ENCODE data around the gene TMEM114. TPM values are rescaled to one million over a fixed set of nuclear protein-coding genes. Genes with fewer than 3 reads are reported as not detected.
"Not testable (repeated sequence)": the region's sequence is repeated elsewhere in the genome, so short reads cannot be mapped to it uniquely, and the experiment has no call there.

The TMEM114 gene
- polyA plus RNA-seq, 1 experiment, result not detected

DNA sequence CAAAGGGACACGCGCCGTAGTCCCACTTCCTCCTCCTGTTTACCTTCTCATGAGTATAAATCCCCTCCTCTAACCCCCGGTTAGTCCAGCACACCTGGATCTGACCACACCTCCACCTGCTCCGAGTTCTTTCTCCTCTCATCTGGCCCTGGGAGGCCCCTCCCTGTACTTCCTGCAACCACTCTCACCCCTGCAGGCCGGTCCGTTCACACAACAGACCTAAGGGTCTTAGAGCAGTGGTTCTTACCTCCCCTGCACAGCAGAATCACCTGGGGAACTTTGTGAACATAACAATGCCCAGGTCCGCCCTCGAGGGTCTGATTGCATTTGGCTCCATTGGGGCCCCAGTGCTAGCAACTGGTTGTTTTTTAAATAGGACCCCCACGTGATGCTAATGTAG lies 24.8 kb downstream of the TMEM114 start:
- peaks cover under 1% of the 10 kb centered on the region; the same call in 1 of the 2 replicates for H3K9me3 ChIP-seq (ENCODE audit: control insufficient read depth, insufficient read depth, low read length)
- no peaks in the 10 kb centered on the region for H3K27me3 ChIP-seq (ENCODE audit: control insufficient read depth, insufficient read depth, low read length)
- ChIA-PET CTCF (no interaction called here), POLR2A (no interaction called here)
- DNase-seq (ENCODE audit: low read depth, low spot score), result no peak
- H3K27ac ChIP-seq (ENCODE audit: low read depth, low read length), result no peak overlapping the region
- TF ChIP-seq, protein P1, sequence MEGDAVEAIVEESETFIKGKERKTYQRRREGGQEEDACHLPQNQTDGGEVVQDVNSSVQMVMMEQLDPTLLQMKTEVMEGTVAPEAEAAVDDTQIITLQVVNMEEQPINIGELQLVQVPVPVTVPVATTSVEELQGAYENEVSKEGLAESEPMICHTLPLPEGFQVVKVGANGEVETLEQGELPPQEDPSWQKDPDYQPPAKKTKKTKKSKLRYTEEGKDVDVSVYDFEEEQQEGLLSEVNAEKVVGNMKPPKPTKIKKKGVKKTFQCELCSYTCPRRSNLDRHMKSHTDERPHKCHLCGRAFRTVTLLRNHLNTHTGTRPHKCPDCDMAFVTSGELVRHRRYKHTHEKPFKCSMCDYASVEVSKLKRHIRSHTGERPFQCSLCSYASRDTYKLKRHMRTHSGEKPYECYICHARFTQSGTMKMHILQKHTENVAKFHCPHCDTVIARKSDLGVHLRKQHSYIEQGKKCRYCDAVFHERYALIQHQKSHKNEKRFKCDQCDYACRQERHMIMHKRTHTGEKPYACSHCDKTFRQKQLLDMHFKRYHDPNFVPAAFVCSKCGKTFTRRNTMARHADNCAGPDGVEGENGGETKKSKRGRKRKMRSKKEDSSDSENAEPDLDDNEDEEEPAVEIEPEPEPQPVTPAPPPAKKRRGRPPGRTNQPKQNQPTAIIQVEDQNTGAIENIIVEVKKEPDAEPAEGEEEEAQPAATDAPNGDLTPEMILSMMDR (IDR thresholded peaks at IDR 0.05; ENCODE audit: low read depth, low read length), result no peak
- no peak overlapping the region for H3K4me3 ChIP-seq (ENCODE audit: low read depth, low read length)

DNA sequence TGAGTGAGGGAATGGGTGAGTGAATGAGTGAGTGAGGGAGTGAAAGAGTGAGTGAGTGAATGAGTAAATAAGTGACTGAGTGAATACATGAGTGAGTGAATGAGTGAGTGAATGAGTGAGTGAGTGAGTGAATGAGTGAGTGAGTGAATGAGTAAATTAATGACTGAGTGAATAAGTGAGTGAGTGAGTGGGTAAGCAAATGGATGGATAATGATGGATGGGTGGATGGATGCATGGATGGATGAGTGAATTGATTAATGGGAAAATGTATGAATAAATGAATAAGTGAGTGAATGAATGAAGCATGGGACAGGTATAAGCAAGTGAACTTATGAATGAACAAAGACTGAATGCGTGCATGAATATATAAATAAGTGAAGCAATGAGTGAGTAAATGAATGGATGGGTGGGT lies 25.4 kb downstream of the TMEM114 start:
- Histone ChIP-seq H3K27me3 (ENCODE audit: control insufficient read depth, insufficient read depth, low read length) (no peaks in the 10 kb centered on the region), H3K4me3 (ENCODE audit: low read depth, low read length) (no peak overlapping the region), H3K9me3 (ENCODE audit: control insufficient read depth, insufficient read depth, low read length) (peaks cover 5% of the 10 kb centered on the region), H3K27ac (ENCODE audit: low read depth, low read length) (no peak overlapping the region)
- TF ChIP-seq, protein P1 (IDR thresholded peaks at IDR 0.05; ENCODE audit: low read depth, low read length), result no peak
- ChIA-PET CTCF (no interaction called here), POLR2A (no interaction called here)
- DNase-seq (ENCODE audit: low read depth, low spot score), result no peak

DNA sequence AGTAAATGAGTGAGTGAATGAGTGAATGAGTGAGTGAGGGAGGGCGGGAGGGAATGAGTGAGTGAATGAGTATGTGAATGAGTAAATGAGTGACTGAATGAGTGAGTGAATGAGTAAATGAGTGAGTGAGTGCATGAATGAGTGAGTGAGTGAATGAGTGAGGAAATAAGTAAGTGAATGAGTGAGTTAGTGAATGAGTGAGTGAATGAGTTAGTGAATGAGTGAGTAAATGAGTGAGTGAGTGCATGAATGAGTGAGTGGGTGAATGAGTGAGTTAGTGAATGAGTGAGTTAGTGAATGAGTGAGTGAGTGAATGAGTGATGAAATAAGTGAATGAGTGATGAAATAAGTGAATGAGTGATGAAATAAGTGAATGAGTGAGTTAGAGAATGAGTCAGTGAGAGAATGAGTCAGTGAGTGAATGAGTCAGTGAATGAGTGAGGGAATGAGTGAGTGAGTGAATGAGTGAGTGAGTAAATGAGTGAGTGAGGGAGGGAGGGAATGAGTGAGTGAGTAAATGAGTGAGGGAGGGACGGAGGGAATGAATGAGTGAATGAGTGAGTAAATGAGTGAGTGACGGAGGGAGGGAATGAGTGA lies 26.3 kb downstream of the TMEM114 start:
- H3K27me3 ChIP-seq (ENCODE audit: control insufficient read depth, insufficient read depth, low read length); H3K9me3 ChIP-seq (ENCODE audit: control insufficient read depth, insufficient read depth, low read length); H3K4me3 ChIP-seq (ENCODE audit: low read depth, low read length); POLR2A ChIA-PET; CTCF ChIA-PET; DNase-seq (ENCODE audit: low read depth, low spot score); H3K27ac ChIP-seq (ENCODE audit: low read depth, low read length): not testable (repeated sequence)

DNA sequence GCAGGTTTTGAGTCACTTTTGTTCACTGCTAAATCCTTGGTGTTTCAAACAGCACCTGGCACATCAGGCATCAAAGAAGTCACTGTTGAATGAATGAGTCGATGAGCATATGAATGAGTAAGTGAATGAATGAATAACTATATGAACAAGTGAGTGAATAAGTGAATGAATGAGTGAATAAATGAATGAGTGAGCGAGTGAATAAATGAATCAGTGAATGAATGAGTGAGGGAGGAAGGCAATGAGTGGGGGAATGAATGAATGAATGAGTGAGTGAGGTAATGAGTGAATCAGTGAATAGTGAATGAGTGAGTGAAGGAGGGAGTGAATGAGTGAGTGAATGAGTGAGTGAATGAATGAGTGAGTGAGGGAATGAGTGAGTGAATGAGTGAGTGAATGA lies 28.8 kb downstream of the TMEM114 start:
- Histone ChIP-seq H3K9me3 (ENCODE audit: control insufficient read depth, insufficient read depth, low read length) (peaks cover 5% of the 10 kb centered on the region), H3K27me3 (ENCODE audit: control insufficient read depth, insufficient read depth, low read length) (no peaks in the 10 kb centered on the region), H3K4me3 (ENCODE audit: low read depth, low read length) (no peak overlapping the region), H3K27ac (ENCODE audit: low read depth, low read length) (no peak overlapping the region)
- ChIA-PET POLR2A (no interaction called here), CTCF (no interaction called here)
- TF ChIP-seq, protein P1 (IDR thresholded peaks at IDR 0.05; ENCODE audit: low read depth, low read length), result no peak
- DNase-seq (ENCODE audit: low read depth, low spot score), result no peak

DNA sequence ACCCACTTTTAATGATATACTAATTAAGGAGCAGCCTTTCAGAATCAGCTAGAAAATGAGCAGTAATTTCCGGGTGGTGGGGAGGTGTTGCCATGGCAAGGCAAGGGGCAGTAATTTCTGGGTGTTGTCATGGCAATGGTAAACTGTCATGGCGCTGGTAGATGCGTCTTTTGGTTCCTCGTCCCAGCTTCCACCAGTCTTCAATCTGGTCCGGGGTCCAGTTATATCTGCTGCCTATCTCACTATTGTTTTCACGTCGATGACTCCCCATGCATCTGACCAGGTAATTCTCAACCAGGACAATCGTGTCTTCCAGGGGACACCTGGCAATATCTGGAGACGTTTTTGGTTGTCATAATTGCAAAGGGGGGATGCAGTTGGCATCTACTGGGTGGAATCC lies 34.9 kb downstream of the TMEM114 start:
- TF ChIP-seq, protein P1 (IDR thresholded peaks at IDR 0.05; ENCODE audit: low read depth, low read length), result no peak
- H3K27me3 ChIP-seq (ENCODE audit: control insufficient read depth, insufficient read depth, low read length), result peaks cover 2% of the 10 kb centered on the region
- DNase-seq (ENCODE audit: low read depth, low spot score), result no peak
- H3K4me3 ChIP-seq (ENCODE audit: low read depth, low read length), result no peak overlapping the region
- H3K9me3 ChIP-seq (ENCODE audit: control insufficient read depth, insufficient read depth, low read length), result peaks cover 4% of the 10 kb centered on the region
- CTCF ChIA-PET, result no interaction called here
- H3K27ac ChIP-seq (ENCODE audit: low read depth, low read length), result no peak overlapping the region
- POLR2A ChIA-PET, result no interaction called here

DNA sequence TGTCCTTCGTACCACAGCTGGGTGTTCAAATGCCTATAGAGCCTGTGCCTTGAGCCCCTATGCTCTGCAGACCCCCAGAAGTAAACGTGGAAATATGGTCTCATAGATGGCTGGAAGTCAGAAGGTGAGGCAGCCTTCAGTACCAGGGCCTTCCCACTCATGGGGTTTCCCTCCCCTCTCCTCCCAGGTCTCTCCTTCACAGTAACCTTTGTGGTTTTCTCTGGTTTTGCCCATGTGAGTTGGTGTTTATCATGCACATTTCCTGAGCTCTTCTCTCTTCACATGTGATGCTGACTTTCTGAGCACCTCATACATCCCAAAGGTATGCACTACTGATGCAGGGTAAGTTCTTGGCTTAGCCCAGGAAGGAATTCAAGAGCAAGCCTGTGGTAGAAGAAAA lies 35.4 kb downstream of the TMEM114 start:
- Histone ChIP-seq H3K27me3 (ENCODE audit: control insufficient read depth, insufficient read depth, low read length) (peaks cover 2% of the 10 kb centered on the region), H3K27ac (ENCODE audit: low read depth, low read length) (no peak overlapping the region), H3K9me3 (ENCODE audit: control insufficient read depth, insufficient read depth, low read length) (no peaks in the 10 kb centered on the region; the same call in 1 of the 2 replicates), H3K4me3 (ENCODE audit: low read depth, low read length) (no peak overlapping the region)
- POLR2A ChIA-PET, result no interaction called here
- TF ChIP-seq, protein P1 (IDR thresholded peaks at IDR 0.05; ENCODE audit: low read depth, low read length), result no peak
- CTCF ChIA-PET, result no interaction called here
- DNase-seq (ENCODE audit: low read depth, low spot score), result no peak

Data from AG04450 (cell line).